CD4-positive, alpha-beta T cell treated with Interleukin-15 for 1 hour (primary cell): ENCODE measurements around the gene TPO.
A peak's percentile ranks its signal among the peaks of the same experiment; 100 is the strongest.

Source experiments
- DNase-seq: peaks from one replicate; pipeline ENCODE4 v3.0.0-alpha.2; 2020

Gene TPO

DNA sequence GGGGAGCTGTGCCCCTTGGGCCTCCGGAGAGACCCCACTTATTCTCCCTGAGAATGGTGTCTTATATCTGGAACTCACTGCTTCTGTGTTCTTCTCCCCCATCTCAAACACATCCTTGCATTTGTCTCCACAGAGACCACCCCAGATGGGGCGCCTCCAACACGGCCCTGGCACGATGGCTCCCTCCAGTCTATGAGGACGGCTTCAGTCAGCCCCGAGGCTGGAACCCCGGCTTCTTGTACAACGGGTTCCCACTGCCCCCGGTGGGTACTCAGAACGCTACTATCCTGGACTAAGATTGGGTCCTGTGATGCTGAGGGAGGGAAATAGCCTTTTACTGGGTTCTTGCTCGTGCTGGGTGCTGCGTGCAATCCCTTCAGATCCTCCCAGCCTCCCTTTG, 40.3 kb downstream of the TPO start:
- no peak for DNase-seq

DNA sequence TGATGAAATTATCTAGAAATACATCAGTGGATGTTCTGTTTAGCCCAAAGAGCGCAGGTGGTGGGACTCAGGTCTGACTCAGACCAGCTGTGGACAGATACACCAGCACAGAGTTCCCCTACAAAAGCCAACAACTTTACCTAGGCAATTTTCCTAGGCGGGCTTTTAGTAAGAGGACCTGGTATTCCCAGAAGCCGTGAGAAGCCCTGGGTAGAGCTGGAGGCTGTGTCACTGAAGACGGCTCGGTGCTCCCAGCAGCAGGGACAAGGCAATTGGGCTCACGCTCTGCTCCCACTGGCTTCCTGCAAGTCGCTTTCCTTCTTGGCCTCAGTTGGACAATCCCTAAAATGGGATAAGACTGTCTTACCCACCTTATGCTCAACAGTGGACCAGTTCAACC, 41.1 kb downstream of the TPO start:
- DNase-seq: no peak

DNA sequence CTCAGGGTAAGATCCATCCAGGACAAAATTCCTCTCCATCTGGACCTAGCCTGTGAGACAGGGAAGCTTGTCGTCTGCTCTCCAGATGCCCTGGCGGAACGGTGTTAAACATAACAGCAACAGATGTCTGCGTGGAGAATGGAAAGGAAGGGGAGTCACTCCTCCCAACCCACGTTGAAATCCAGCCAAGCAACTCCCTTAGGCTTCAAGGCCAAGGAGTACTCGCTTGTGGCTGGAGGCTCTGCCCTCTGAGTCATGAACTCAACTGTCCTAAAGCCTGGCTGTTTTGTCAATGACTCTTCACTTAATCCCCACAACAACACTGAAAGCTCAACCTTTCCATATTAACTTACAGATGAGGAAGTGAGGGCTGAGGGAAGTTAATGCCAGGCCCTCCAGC, 42.2 kb downstream of the TPO start:
- no peak for DNase-seq

DNA sequence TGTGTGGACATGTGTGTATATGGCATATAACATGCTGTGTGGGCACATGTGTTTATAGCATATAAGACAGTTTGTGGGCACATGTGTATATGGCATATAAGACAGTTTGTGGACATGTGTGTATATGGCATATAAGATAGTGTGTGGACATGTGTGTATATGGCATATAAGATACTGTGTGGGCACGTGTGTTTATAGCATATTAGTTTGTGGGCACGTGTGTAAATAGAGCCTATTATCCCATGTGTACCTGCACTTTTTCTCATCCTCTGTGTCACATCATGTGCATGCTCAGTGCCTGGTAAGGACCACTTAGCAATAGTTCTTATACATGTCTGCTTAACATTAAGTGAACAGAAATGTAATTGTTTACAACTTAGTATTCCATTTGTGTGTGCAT, 45.2 kb downstream of the TPO start:
- no peak for DNase-seq

DNA sequence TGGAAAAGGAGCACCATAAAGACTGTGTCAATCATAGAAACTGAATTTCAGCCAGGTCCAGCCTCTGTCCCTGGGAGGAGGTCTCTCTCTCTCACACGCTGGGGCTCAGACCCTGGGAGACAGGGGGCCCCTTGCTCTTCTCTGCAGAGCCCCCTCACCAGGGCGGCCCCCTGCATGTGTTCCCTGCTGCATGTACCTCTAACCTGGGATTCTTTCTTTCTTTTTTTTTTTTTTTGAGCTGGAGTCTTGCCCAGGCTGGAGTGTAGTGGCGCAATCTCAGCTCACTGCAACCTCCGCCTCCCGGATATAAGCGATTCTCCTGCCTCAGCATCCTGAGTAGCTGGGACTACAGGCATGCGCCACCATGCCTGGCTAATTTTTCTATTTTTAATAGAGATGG, 46.5 kb downstream of the TPO start:
- no peak for DNase-seq

DNA sequence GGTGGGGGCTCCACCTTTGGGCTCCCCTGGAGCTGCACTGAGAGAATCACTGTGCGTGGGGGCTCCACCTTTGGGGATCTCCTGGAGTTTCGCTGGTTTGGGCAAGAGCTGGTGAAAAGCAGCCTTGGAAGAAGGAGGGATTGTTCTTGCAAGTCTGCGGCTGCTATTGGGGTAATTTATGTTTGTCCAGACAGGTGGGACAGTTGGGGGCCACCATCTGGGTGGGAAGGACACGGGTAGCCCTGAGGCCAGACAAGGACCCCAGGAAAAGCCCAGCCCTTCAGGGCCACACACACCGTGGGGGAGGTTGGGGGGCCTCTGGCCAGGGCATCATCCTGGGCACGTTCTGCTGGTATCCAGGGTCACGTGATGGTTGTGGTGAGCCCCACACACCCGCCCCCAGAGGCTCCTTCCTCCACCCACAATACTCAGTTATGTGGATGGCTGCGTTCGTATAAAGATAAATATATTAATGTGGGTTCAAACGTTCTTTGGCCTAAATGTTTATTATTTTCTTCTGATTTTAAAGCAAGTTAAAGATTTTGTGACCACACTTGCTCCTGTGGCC, 47.7 kb downstream of the TPO start:
- DNase-seq: no peak

DNA sequence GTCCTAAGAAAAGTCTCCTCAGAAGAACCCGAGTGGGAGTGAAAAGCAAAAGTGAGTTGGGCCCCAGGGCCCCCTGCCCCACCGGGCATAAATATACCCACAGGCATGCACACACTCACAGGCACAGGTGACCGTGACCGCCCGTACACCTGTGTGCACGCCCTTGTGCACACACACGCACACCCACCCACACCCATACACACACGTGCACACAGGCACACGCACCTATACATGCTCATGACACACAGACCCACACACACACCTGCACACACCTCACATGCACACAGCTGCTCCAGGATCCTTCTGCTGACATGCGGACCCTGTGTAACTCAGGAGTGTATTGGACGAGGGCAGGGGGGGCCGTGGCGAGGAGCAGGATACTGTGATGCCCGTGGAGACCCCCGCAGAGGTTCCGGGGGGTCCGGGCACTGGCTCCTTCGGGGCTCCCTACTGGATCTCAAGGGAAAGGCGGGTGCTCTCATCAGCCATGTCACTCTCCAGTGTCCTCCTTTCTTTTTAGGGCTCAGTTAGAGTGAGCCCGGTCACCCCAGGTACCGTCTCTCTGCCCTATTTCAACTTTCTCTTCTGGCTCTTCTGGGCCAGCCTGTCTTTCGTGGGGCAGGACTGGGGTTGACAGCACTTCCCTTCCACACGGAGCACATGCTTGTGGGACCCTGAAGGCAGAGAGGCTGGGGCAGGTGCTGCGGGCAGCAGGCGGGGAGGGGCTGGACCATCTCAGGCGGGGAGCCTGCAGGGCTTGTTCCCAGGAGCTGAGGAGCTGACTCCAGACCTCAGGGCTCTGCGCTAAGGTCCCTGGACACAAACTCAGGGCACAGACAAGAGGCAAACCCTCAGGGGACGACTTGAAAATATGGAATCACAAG, 48.5 kb downstream of the TPO start:
- no peak for DNase-seq

DNA sequence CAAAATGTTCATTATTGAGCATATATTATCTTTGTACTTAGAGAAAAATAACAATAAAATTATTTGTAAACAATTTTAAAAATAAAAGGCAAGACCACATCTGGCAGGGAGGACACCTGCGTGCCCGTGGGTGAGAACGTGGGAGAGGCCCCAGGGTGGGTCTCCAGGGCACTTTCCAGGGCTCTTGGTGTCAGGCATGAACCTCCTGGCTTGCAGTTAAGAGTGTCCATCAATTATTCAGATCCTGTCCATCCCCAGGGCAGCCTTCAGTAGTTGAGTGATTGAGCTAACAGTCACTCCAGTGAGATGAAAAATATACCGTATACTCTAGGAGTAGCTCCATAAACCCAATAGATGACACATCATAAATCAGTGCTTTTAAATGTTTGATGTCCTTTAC, 49.7 kb downstream of the TPO start:
- DNase-seq: no peak

DNA sequence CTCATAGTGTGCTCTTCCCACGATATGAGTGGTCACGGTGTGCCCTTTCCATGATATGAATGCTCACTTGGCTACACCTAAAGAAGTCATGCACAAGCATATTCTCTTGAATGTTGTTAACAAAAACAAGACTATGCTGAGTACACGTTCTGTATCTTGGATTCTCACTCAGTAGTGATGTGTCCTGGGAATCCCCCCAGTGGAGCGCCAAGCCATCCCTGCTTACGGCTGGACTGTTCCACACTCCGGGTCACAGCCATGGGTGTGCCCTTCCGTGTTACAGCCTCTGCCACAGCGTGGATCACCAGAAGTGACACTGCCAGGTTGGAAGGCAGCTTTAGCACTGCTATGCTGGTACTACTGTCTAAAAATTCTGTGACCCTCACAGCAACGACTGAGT, 59.1 kb downstream of the TPO start:
- no peak for DNase-seq

DNA sequence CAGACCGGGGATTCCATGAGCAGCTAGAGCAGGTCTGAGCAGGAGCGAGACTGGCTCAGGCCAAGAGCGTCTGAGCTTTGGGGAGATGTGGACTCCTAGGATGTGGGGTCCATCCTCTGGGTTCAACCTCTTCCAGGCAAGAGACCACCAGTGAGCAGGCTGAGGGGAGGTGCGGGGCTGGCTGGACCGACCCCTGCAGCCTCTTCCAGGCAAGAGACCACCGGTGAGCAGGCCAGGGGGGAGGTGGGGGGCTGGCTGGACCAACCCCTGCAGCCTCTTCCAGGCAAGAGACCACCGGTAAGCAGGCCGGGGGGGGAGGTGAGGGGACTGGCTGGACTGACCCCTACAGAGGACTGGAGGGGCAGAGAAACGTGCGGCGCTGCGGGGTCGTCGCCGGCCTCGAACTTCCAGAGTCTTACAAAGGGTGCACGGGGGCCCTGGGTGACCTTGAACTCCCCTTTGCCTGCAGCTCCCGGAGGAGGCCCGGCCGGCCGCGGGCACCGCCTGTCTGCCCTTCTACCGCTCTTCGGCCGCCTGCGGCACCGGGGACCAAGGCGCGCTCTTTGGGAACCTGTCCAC, 63.4 kb downstream of the TPO start:
- peak; percentile 12 for DNase-seq

DNA sequence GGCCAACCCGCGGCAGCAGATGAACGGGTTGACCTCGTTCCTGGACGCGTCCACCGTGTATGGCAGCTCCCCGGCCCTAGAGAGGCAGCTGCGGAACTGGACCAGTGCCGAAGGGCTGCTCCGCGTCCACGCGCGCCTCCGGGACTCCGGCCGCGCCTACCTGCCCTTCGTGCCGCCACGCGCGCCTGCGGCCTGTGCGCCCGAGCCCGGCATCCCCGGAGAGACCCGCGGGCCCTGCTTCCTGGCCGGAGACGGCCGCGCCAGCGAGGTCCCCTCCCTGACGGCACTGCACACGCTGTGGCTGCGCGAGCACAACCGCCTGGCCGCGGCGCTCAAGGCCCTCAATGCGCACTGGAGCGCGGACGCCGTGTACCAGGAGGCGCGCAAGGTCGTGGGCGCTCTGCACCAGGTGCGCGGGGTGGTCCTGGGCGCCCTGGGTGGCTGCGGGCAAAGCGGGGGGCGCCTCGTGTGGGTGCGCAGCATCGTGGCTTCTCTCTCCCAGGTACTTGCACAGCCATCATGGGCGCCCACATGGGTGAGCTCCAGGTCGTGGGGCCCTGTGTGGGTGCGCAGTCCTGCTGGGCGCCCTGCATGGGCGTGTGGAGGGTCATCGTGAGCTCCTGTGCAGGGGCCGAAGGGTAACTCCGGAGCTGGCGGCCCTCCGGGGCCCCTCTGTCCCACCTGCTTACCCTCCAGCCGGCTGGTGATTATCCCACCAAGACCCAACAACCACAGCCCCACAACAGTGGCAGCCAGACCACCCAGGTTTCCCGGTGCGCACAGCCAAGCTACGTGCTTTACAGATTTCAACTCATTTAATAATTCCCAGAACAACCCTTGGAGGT, 64.2 kb downstream of the TPO start:
- DNase-seq: peak; percentile 10

DNA sequence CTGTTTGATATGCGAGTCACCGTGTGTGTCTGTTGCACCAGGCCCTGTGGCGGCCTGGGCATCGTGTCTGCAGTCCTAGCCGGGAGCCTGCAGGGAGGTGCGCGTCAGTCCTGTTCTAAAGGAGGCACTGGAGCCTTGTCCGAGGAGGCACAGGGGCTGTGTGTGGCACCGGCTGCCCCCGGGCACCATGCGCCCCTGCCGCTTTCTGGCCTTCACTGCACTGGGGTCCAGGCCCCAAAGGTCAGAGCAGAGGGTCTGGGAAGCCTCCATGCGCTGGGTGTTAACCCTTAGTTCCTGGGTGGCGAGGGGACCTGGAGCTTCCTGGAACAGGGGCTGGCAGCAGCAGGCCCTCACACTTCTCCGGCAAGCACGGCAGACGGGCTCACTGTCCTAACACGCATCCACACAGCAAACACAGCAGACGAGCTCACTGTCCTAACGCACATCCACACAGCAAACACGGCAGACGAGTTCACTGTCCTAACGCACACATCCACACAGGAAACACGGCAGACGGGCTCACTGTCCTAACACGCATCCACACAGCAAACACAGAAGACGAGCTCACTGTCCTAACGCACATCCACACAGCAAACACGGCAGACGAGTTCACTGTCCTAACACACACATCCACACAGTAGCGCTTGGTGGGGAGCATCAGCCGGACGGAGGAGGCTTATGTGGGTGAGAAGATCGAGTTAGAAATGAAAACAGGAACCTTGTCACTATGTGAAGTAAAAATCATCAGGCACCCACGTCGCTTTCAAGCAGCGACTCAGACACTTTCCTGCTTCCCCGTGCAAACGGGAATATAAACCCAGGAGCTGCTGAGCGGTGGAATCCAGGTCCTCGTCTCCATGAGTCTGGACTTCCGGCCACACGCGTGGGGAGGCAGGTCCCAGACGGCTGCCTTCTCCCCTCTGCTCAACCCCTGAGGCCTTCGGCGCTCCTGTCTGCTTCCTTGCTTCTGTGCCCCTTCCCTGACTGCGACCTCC, 65.3 kb downstream of the TPO start:
- peak; percentile 16 for DNase-seq

DNA sequence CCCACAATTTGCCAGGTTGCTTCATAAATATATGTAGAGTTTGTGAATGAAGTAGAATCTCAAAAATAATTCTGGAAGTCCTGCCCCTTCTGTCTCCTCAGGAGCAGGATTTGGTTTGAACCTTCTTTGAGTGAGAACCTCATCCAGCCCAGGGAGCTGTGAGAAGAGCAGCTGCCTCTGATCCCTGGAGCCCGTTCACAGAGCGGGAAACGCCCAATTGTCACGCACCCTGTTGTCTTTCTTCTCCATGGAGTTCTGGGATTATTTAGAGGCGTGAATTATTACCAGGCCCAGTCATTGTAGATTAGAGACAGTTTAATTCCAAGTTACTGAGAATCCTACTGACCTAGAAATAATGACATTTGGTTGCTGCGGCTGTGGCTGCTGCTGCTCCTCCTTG, 66.1 kb downstream of the TPO start:
- no peak for DNase-seq

DNA sequence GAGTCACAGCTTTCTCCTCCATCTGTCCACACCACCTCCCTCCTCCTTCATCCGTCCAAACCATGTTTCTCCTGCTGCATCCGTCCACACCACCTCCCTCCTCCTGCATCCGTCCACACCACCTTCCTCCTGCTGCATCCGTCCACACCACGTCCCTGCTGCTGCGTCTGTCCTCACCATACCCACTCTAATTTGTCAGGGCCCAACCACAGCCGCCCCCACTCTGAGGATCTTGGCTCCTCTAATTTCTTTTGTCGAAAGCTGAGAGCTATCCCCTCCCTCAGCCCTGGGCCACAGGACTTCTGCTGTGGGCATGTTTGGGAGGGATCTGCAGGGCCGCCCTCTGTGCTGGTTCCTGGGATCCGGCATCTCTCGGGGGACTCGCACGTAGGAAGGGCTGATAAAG, 67.4 kb downstream of the TPO start:
- DNase-seq: peak; percentile 10

DNA sequence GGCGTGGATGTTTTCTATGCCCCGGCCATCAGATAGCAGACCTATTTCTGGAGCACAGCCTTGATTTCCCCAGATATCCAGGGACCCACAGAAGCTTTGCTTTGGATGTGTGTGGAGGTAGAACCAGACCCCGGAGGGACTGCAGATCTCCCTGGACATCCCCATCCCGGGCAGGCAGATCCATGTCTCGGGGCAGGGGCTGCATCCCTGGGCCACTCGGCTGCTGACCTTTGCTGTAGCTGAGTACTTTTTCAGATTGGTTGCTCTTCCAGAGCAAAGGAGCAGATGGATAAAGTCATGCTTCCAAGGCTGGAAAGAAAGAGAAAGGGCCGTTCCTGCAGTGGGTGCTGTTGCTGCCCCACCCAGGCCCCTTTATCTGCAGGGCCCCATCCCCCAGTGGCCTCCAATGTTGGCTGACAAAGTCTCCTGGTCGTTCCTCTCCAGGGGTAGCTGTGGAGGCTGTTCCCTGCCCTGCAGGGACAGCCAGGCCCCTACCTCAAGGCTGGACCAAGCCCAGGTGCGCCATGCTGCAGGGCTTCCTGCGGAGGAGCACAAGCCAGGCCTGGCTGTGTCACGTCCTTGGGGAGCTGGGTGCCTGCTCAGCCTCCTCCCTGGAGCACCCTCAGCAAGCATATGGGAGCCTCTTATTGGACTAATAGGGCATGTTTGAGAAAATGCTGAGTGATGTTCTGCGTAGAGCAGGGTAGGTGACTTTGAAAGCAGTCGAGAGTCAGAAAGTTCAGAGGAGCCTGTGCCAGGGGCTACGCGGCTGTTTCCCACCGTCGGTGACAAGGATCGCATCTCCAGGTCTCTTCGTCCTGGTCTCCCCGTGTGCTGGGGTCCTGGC, 68.4 kb downstream of the TPO start:
- DNase-seq: peak; percentile 14

DNA sequence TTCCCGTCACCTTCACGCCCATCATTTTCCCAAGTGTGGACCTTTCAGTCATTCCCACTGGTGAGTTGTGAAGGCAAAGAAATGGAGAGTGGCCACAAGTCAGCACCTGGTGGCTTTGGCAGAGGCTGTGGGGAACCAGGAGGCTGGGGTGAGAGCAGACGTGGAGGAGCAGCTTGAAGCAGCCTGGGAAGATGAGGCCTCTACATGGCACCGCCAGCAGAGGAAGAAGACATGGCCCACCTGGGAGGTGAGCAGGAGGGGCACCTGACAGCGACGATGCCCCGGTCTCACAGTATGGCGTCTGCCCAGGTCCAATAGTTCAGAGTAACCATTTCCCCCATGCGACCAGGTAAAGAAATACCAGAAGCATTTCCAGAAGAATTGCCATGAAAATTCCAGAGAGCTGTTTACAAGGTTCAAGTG, 69.0 kb downstream of the TPO start:
- peak; percentile 9 for DNase-seq

DNA sequence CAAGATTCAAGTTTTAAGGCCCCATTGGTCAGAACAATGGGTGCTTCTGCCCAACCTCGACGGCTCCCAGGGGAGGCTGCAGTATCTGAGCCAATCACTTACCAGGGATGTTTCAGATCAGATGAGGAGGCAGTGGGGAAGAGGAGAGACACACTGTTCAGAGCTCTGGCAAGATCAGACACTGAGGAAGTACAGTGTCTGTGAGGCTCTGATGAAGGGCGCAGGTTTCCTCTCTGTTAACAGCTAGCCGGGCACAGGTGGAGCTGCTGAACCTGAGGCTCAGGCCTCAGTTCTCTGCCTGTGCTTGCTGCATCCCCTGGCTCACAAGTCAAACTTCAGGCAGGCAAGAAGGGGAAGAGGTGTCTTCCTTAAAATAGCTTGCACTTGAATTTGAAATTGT, 69.7 kb downstream of the TPO start:
- DNase-seq: peak; percentile 7

DNA sequence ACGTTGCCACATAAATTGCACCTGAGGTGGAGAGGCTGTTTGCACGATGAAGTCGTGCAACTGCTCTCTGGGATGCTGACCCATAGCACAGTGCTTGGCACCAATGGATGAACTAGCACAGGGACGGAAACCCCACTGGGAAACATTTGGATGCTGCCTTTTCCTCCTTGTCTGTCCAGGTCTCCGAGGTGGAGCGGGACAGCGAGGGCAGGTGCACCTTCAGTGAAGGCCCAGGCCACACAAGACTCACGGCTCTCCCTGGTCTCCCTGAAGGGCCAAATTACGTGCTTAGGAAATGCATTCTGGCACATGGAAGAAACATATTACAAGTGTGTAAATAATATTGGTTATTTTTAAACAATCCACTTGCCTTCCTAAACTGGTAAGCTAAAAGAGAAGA, 70.3 kb downstream of the TPO start:
- peak; percentile 11 for DNase-seq

DNA sequence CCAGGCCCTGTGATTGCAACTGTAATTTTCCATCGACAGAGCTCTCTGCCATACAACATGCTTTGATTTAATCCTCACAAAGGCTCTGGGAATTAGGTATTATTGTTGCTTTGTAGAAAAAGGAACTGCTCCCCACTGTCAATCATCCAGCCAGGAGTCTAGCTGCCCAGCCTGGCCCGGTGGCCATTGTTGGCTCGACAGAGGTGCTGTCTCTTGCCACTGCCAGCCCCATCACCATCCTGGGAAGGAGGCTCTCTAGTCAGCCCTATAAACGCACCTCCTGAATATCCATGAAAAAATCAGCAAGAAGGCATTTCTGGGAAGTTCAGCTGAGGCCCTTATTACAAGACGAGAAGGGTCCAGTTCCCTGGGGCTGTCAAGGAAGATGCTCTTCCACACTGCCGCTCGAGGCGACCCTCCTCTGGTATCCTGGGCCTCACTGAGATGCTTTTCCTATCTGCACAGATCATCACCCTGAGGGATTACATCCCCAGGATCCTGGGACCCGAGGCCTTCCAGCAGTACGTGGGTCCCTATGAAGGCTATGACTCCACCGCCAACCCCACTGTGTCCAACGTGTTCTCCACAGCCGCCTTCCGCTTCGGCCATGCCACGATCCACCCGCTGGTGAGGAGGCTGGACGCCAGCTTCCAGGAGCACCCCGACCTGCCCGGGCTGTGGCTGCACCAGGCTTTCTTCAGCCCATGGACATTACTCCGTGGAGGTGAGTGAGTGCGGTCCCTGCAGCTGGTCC, 71.0 kb downstream of the TPO start:
- DNase-seq: peak; percentile 5

DNA sequence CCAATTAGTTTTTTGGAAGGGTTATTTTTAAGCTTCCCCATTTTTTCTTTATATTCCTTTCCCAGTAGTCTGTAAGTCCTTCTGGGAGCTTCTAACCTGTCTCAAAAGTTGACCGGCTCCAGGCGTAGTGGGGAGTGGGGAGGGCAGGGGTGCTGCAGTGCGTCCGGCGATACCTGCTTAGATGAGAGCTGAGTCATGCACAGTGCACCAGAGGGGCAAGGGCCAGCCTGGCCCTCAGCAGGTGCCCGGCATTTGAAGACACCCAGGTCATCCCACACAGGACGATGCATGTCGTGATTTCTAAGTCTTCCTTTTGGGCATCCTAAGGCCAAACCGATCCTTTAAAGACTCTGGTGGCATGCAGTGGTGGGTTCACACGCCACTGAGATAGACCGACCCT, 73.4 kb downstream of the TPO start:
- no peak for DNase-seq
